NB4 (cell line): Measurements from ENCODE around the gene ACTN1.
"Not testable (repeated sequence)": the region's sequence is repeated elsewhere in the genome, so short reads cannot be mapped to it uniquely, and the experiment has no call there.

Experiments used
- CTCF ChIP-seq: IDR thresholded peaks from one replicate; pipeline ENCODE4 v1.5.1; 2012; ENCODE audit warnings: low read depth, low read length
- POLR2A ChIP-seq: IDR thresholded peaks from 2 replicates; pipeline ENCODE4 v1.6.1; 2011; ENCODE audit warnings: mild to moderate bottlenecking; ENCODE audit not compliant: insufficient read length; ENCODE audit errors: extremely low read depth

GRCh38 chr14:68852493-68852892 is 126.6 kb downstream of the ACTN1 start:
- TF ChIP-seq CTCF, POLR2A: not testable (repeated sequence)
